ENCODE measurements around the gene ELL3. TPM values are rescaled to one million over a fixed set of nuclear protein-coding genes. Genes with fewer than 3 reads are reported as not detected.

ELL3 gene
- total and polyA plus RNA-seq, 2 donors: 4.1 to 5.4 TPM

- H3K4me1 ChIP-seq (ENCODE audit: insufficient read depth): peaks cover 4% of the 10 kb centered on the region
- no peak overlapping the region for H3K4me3 ChIP-seq (ENCODE audit: low read depth, low read length)
- no peak for DNase-seq (ENCODE audit: extremely low spot score)
- H3K36me3 ChIP-seq (ENCODE audit: insufficient read depth): peaks cover 4% of the 10 kb centered on the region
- peak overlapping the region; percentile 76 for H3K27ac ChIP-seq (ENCODE audit: low read depth)
- WGBS: 83% methylated on average over 16 of the region's 16 CpGs
Measured at GRCh38 chr15:43799209-43799944, 22.6 kb upstream of the ELL3 start.

- WGBS: 86% methylated on average over 3 of the region's 3 CpGs
- Histone ChIP-seq H3K4me3 (ENCODE audit: low read depth, low read length) (no peak overlapping the region), H3K4me1 (ENCODE audit: insufficient read depth) (peaks cover 4% of the 10 kb centered on the region), H3K36me3 (ENCODE audit: insufficient read depth) (no peaks in the 10 kb centered on the region), H3K27ac (ENCODE audit: low read depth) (no peak overlapping the region)
- DNase-seq (ENCODE audit: extremely low spot score): no peak
Measured at GRCh38 chr15:43796566-43796965, 19.8 kb upstream of the ELL3 start.

GRCh38 chr15:43795997-43796396 is 19.2 kb upstream of the ELL3 start:
- Histone ChIP-seq H3K4me1 (ENCODE audit: insufficient read depth) (peaks cover 4% of the 10 kb centered on the region), H3K36me3 (ENCODE audit: insufficient read depth) (no peaks in the 10 kb centered on the region), H3K27ac (ENCODE audit: low read depth) (no peak overlapping the region), H3K4me3 (ENCODE audit: low read depth, low read length) (no peak overlapping the region)
- no peak for DNase-seq (ENCODE audit: extremely low spot score)

- DNase-seq (ENCODE audit: extremely low spot score): no peak
- H3K36me3 ChIP-seq (ENCODE audit: insufficient read depth): no peaks in the 10 kb centered on the region
- H3K4me1 ChIP-seq (ENCODE audit: insufficient read depth): peaks cover 4% of the 10 kb centered on the region
- WGBS: 91% methylated on average over 2 of the region's 2 CpGs
- H3K27ac ChIP-seq (ENCODE audit: low read depth): no peak overlapping the region
- no peak overlapping the region for H3K4me3 ChIP-seq (ENCODE audit: low read depth, low read length)
Measured at GRCh38 chr15:43795197-43795596, 18.4 kb upstream of the ELL3 start.

- no peak for DNase-seq (ENCODE audit: extremely low spot score)
- Histone ChIP-seq H3K4me1 (ENCODE audit: insufficient read depth) (peaks cover 2% of the 10 kb centered on the region), H3K4me3 (ENCODE audit: low read depth, low read length) (no peak overlapping the region), H3K36me3 (ENCODE audit: insufficient read depth) (no peaks in the 10 kb centered on the region), H3K27ac (ENCODE audit: low read depth) (no peak overlapping the region)
- 64% methylated on average over 9 of the region's 9 CpGs for WGBS
Measured at GRCh38 chr15:43794269-43795037, 17.7 kb upstream of the ELL3 start.

- H3K27ac ChIP-seq (ENCODE audit: low read depth): no peak overlapping the region
- no peaks in the 10 kb centered on the region for H3K36me3 ChIP-seq (ENCODE audit: insufficient read depth)
- H3K4me3 ChIP-seq (ENCODE audit: low read depth, low read length): no peak overlapping the region
- DNase-seq (ENCODE audit: extremely low spot score): no peak
- 86% methylated on average over 10 of the region's 10 CpGs for WGBS
- peaks cover 2% of the 10 kb centered on the region for H3K4me1 ChIP-seq (ENCODE audit: insufficient read depth)
Measured at GRCh38 chr15:43793647-43794046, 16.9 kb upstream of the ELL3 start.

- Histone ChIP-seq H3K36me3 (ENCODE audit: insufficient read depth) (no peaks in the 10 kb centered on the region), H3K4me3 (ENCODE audit: low read depth, low read length) (peak overlapping the region; percentile 80), H3K4me1 (ENCODE audit: insufficient read depth) (peaks cover 2% of the 10 kb centered on the region), H3K27ac (ENCODE audit: low read depth) (peak overlapping the region; percentile 98)
- no peak for DNase-seq (ENCODE audit: extremely low spot score)
- 2% methylated on average over 33 of the region's 33 CpGs for WGBS
Measured at GRCh38 chr15:43792761-43793476, 16.2 kb upstream of the ELL3 start.

DNA sequence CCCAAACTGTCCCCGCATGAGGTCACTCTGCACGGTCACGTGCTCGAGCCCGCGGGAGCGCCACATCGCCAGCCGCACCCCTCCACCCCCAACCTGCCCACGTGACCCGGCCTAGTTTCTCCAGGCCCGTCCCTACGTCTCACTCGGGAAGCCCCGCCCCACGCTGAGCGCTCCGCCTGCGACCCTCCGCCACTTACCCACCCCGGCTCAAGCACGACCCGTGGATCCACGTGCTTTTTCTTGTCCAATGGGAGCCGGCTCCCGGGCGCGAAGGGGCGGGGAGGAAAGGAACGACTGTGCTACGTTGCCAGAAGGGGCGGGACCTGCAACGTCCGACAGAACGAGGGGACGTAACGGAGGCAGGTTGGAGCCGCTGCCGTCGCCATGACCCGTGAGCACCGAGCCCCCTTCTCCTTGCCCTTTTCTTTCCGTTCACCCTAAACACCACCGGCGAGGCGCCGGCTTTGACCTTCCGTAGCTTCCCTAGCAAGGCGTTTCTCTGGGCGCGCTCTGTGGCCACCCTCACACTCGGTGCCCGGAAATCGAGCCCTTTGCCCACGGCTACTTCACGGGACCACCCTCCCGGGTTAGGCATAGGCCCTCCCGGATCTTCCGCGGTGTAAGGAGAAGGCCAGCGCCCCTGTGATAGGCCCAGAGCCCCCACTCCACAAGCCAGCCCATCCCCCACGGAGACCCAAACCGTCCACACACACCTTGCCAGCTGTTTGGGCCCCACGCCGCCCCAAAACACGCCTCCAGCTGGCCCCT is 15.4 kb upstream of the ELL3 start, which contains the start of gene SERF2:
Gene SERF2, plus strand, starts transcription at position 328 of the 768 bp plus-strand sequence. Its CDS starts 57 bp downstream, at position 385.
- Histone ChIP-seq H3K36me3 (ENCODE audit: insufficient read depth) (no peaks in the 10 kb centered on the region), H3K27ac (ENCODE audit: low read depth) (peak within 1 kb of the TSS; percentile 98), H3K4me1 (ENCODE audit: insufficient read depth) (peaks cover 2% of the 10 kb centered on the region), H3K4me3 (ENCODE audit: low read depth, low read length) (peak within 1 kb of the TSS; percentile 80)
- WGBS: under 1% methylated on average over 66 of the region's 66 CpGs
- DNase-seq (ENCODE audit: extremely low spot score): peak; percentile 99

- Histone ChIP-seq H3K4me1 (ENCODE audit: insufficient read depth) (no peaks in the 10 kb centered on the region), H3K27ac (ENCODE audit: low read depth) (no peak overlapping the region), H3K36me3 (ENCODE audit: insufficient read depth) (no peaks in the 10 kb centered on the region), H3K4me3 (ENCODE audit: low read depth, low read length) (no peak overlapping the region)
- DNase-seq (ENCODE audit: extremely low spot score): no peak
- WGBS: 96% methylated on average over 3 of the region's 3 CpGs
Measured at GRCh38 chr15:43789409-43789808, 12.6 kb upstream of the ELL3 start.

- DNase-seq (ENCODE audit: extremely low spot score): no peak
- Histone ChIP-seq H3K27ac (ENCODE audit: low read depth) (no peak overlapping the region), H3K36me3 (ENCODE audit: insufficient read depth) (no peaks in the 10 kb centered on the region), H3K4me1 (ENCODE audit: insufficient read depth) (no peaks in the 10 kb centered on the region), H3K4me3 (ENCODE audit: low read depth, low read length) (no peak overlapping the region)
- 91% methylated on average over 1 of the region's 1 CpG for WGBS
Measured at GRCh38 chr15:43779016-43779415, 2.2 kb upstream of the ELL3 start.

- WGBS: 1% methylated on average over 31 of the region's 31 CpGs
- peaks cover 4% of the 10 kb centered on the region for H3K36me3 ChIP-seq (ENCODE audit: insufficient read depth)
- H3K27ac ChIP-seq (ENCODE audit: low read depth): peak overlapping the region; percentile 40
- peak overlapping the region; percentile 55 for H3K4me3 ChIP-seq (ENCODE audit: low read depth, low read length)
- no peak for DNase-seq (ENCODE audit: extremely low spot score)
- H3K4me1 ChIP-seq (ENCODE audit: insufficient read depth): no peaks in the 10 kb centered on the region
Measured at GRCh38 chr15:43777267-43777914, 625 bp upstream of the ELL3 start.

DNA sequence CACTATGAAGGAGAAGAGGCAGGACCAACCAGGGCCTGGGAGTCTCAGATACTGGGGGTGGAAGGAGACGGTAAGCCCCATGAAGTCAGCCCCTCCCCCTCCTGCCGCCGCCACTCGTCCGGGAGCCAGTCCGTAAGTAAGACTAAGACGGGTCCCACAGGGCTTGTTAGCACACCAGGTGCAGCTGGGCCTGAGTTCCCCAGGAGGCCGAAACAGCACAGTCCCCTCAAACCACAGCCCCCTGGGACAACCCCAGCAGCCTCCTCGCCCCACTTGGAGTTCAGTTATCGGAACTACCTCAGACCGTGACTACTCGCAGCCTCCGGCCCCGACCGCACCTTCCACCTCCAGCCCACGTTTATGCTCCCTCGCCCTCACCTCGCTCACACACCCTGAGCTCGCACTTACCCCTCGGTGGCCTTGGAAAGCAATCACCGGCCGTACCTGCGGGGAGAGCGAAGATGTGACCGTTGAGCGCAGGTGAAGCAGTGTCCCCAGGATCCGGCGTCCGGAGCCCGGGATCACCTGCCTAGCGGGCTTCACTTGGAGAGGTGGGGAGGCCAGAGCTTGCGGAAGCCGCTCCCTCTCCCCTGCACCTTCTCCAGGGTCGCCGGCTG is 557 bp downstream of the ELL3 start:
- 26% methylated on average over 35 of the region's 35 CpGs for WGBS

More for the DNA sequence above, 557 bp downstream of the ELL3 start:
- H3K4me1 ChIP-seq (ENCODE audit: insufficient read depth): no peaks in the 10 kb centered on the region
- H3K27ac ChIP-seq (ENCODE audit: low read depth): peak overlapping the region; percentile 64
- peaks cover 5% of the 10 kb centered on the region for H3K36me3 ChIP-seq (ENCODE audit: insufficient read depth)
- DNase-seq (ENCODE audit: extremely low spot score): no peak
- peak overlapping the region; percentile 55 for H3K4me3 ChIP-seq (ENCODE audit: low read depth, low read length)

All from urinary bladder (tissue), 4 donors.